Measurements from ENCODE around the gene PCDH10.

DNA sequence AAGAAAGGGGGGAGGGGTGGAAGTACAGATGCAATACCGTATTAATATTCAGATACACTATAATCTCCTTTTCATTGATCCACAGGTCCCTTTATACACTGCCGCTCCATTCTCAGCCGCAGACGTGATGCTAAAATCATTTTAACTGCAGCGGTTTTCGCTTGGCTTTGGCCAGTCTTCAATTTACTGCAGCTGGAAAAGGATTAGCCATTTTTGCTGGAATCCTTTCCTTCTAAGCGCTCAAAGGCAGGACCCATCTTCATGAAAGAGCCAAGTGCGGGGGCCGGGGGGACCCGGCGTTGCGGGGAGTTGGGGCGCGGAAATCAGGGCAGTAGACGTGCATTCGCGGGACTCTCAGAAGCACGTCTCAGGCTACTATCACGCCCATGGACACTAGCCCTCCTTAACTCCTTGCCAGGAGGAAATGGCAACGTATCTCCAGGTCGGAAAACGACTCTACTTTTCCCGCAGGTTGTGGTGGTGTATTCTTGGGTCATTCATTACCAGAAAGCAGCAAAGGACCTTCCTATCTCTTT is 1.7 kb upstream of the PCDH10 start:
- TF ChIP-seq CTCF (conservative IDR thresholded peaks at IDR 0.05) (no peak), ZFX (IDR thresholded peaks at IDR 0.05) (no peak)

Data from C4-2B (cell line).